CD8-positive, alpha-beta memory T cell (primary cell): ENCODE measurements around the gene ZNF398. TPM values are rescaled to one million over a fixed set of nuclear protein-coding genes. Genes with fewer than 3 reads are reported as not detected.

Experiments
- CTCF ChIA-PET: fragments of 350-600 bp; sonication (Branson Sonifier 250); formaldehyde crosslinking; loops from one replicate; lab custom pipeline; 2021; ENCODE audit warnings: antibody characterized with exemption; lab: Charles Lee
- POLR2A ChIA-PET: fragments of 350-600 bp; sonication (Branson Sonifier 250); formaldehyde crosslinking; loops from one replicate; lab custom pipeline; 2021; ENCODE audit warnings: antibody characterized with exemption; lab: Charles Lee
- DNase-seq, 5 donors: peaks; one replicate each; pipeline versions ENCODE4 v3.0.0 to v3.0.0-alpha.2; 2020 to 2022; ENCODE audit warnings: mixed read lengths in 1 of 5
- H3K27ac ChIP-seq: one replicate; pipeline ENCODE4 v1.7.0; 2013; ENCODE audit warnings: low read depth, mild to moderate bottlenecking, low read length, moderate library complexity
- H3K27me3 ChIP-seq: 2 replicates; pipeline ENCODE4 v1.7.0; 2013; ENCODE audit warnings: low read length, mild to moderate bottlenecking; ENCODE audit not compliant: insufficient read depth, poor library complexity, severe bottlenecking
- H3K36me3 ChIP-seq: 2 replicates; pipeline ENCODE4 v1.7.0; 2013; ENCODE audit warnings: mild to moderate bottlenecking, low read length, moderate library complexity; ENCODE audit not compliant: insufficient read depth
- H3K4me1 ChIP-seq: 2 replicates; pipeline ENCODE4 v1.7.0; 2013; ENCODE audit warnings: mild to moderate bottlenecking, low read length, moderate library complexity; ENCODE audit not compliant: insufficient read depth
- H3K4me3 ChIP-seq: 2 replicates; pipeline ENCODE4 v1.7.0; 2013; ENCODE audit warnings: mild to moderate bottlenecking, low read length
- H3K9me3 ChIP-seq: 2 replicates; pipeline ENCODE4 v1.7.0; 2013; ENCODE audit warnings: mild to moderate bottlenecking, low read length
- H3K27ac Mint-ChIP-seq, 8 donors: one replicate each; pipeline ENCODE4 v1.8.0; 2020 to 2021; ENCODE audit warnings: mixed read lengths in 8 of 8, mild to moderate bottlenecking in 6 of 8, inconsistent platforms in 3 of 8, moderate library complexity in 3 of 8
- H3K27me3 Mint-ChIP-seq, 2 donors: one replicate each; pipeline ENCODE4 v1.8.0; 2020 to 2021; ENCODE audit warnings: mixed read lengths in 2 of 2, mild to moderate bottlenecking in 1 of 2, moderate library complexity in 1 of 2
- H3K36me3 Mint-ChIP-seq, 3 donors: one replicate each; pipeline ENCODE4 v1.8.0; 2020 to 2021; ENCODE audit warnings: mixed read lengths in 3 of 3, inconsistent platforms in 1 of 3, mild to moderate bottlenecking in 1 of 3
- H3K4me1 Mint-ChIP-seq, 3 donors: one replicate each; pipeline ENCODE4 v1.8.0; 2020 to 2021; ENCODE audit warnings: mixed read lengths in 3 of 3, inconsistent platforms in 1 of 3, mild to moderate bottlenecking in 1 of 3
- H3K4me3 Mint-ChIP-seq, 7 donors: one replicate each; pipeline ENCODE4 v1.8.0; 2020 to 2021; ENCODE audit warnings: mixed read lengths in 7 of 7, mild to moderate bottlenecking in 6 of 7, moderate library complexity in 4 of 7, inconsistent platforms in 2 of 7
- H3K9me3 Mint-ChIP-seq, 5 donors: one replicate each; pipeline ENCODE4 v1.8.0; 2020 to 2022; ENCODE audit warnings: mixed read lengths in 5 of 5, mild to moderate bottlenecking in 3 of 5, moderate library complexity in 2 of 5, inconsistent platforms in 1 of 5
- polyA plus RNA-seq: library from polyadenylated mRNA; unstranded; fragments of 300-500 nt; fragmentation: Illumina TruSeq; gene quantifications from one replicate; pipeline ENCODE4 v1.2.3, GENCODE V29; 2021
- total RNA-seq, 2 experiments: library from RNA; stranded (reverse); gene quantifications; one replicate each; pipeline ENCODE4 v1.2.3, GENCODE V29; 2021

ZNF398 gene
- total and polyA plus RNA-seq, 3 experiments from 2014 or later: 13.0 to 16.4 (median 15.7) TPM

GRCh38 chr7:149199234-149199995 lies 52.2 kb downstream of the ZNF398 start:
- POLR2A ChIA-PET: no interaction called here
- CTCF ChIA-PET: no interaction called here

GRCh38 chr7:149202831-149203231 lies 55.6 kb downstream of the ZNF398 start:
- POLR2A ChIA-PET: no interaction called here
- CTCF ChIA-PET: no interaction called here
- peaks cover 20 to 47% (median 35%) of the 10 kb centered on the region in 3 donors for H3K4me1 Mint-ChIP-seq
- no peak overlapping the region for H3K27ac Mint-ChIP-seq
- H3K4me3 Mint-ChIP-seq: no peak overlapping the region
- no peak for DNase-seq
- H3K27me3 Mint-ChIP-seq: no peaks in the 10 kb centered on the region
- no peak overlapping the region for H3K27ac ChIP-seq
- no peaks in the 10 kb centered on the region for H3K9me3 Mint-ChIP-seq
- peaks cover 47% of the 10 kb centered on the region for H3K36me3 ChIP-seq
- no peaks in the 10 kb centered on the region for H3K4me1 ChIP-seq
- H3K4me3 ChIP-seq: no peak overlapping the region
- H3K36me3 Mint-ChIP-seq: peaks cover 4 to 83% (median 37%) of the 10 kb centered on the region in 3 donors
- H3K27me3 ChIP-seq: no peaks in the 10 kb centered on the region
- H3K9me3 ChIP-seq: no peaks in the 10 kb centered on the region

More at GRCh38 chr7:149199234-149199995, 52.2 kb downstream of the ZNF398 start:
- Histone ChIP-seq H3K4me3 (no peak overlapping the region), H3K27me3 (no peaks in the 10 kb centered on the region), H3K9me3 (no peaks in the 10 kb centered on the region), H3K4me1 (peaks cover 16% of the 10 kb centered on the region), H3K27ac (no peak overlapping the region), H3K36me3 (peaks cover 27% of the 10 kb centered on the region)
- Mint-ChIP-seq H3K4me1 (peaks cover 35 to 58% (median 58%) of the 10 kb centered on the region in 3 donors), H3K4me3 (peak overlapping the region in 3 of 7 donors; percentile 6 to 72 (median 65)), H3K9me3 (no peaks in the 10 kb centered on the region), H3K27me3 (no peaks in the 10 kb centered on the region), H3K36me3 (peaks cover 4 to 61% (median 30%) of the 10 kb centered on the region in 3 donors), H3K27ac (peak overlapping the region in 2 of 8 donors; percentile 48 to 95)
- DNase-seq: no peak

- Histone ChIP-seq H3K36me3 (peaks cover 42% of the 10 kb centered on the region), H3K27ac (no peak overlapping the region), H3K27me3 (no peaks in the 10 kb centered on the region), H3K9me3 (no peaks in the 10 kb centered on the region), H3K4me3 (no peak overlapping the region), H3K4me1 (no peaks in the 10 kb centered on the region)
- POLR2A ChIA-PET: interaction anchor here (0.7 kb wide), 1 partner anchor 92 kb away, joined by 3 read pairs; no protein-coding TSS in a partner anchor
- H3K4me3 Mint-ChIP-seq: no peak overlapping the region
- no peak overlapping the region for H3K27ac Mint-ChIP-seq
- DNase-seq: no peak
- H3K27me3 Mint-ChIP-seq: no peaks in the 10 kb centered on the region
- CTCF ChIA-PET: no interaction called here
- no peaks in the 10 kb centered on the region for H3K9me3 Mint-ChIP-seq
- peaks cover 15 to 40% (median 21%) of the 10 kb centered on the region in 3 donors for H3K4me1 Mint-ChIP-seq
- peaks cover 0 to 80% (median 25%) of the 10 kb centered on the region in 3 donors for H3K36me3 Mint-ChIP-seq
These were observed 58.6 kb downstream of the ZNF398 start for GRCh38 chr7:149205690-149206381.

- peaks cover 45% of the 10 kb centered on the region for H3K36me3 ChIP-seq
- no peaks in the 10 kb centered on the region for H3K27me3 Mint-ChIP-seq
- no peak overlapping the region for H3K4me3 Mint-ChIP-seq
- POLR2A ChIA-PET: no interaction called here
- H3K9me3 ChIP-seq: no peaks in the 10 kb centered on the region
- H3K27ac ChIP-seq: no peak overlapping the region
- no peaks in the 10 kb centered on the region for H3K27me3 ChIP-seq
- no peaks in the 10 kb centered on the region for H3K9me3 Mint-ChIP-seq
- H3K4me1 ChIP-seq: no peaks in the 10 kb centered on the region
- DNase-seq: no peak
- H3K4me3 ChIP-seq: no peak overlapping the region
- CTCF ChIA-PET: interaction anchor here (1.0 kb wide), 1 partner anchor 12 kb away, joined by 4 read pairs; the partner anchor contains the start of gene ZNF282
- H3K27ac Mint-ChIP-seq: peak overlapping the region in 2 of 8 donors; percentile 42 to 90
- peaks cover 9 to 33% (median 12%) of the 10 kb centered on the region in 3 donors for H3K4me1 Mint-ChIP-seq
- H3K36me3 Mint-ChIP-seq: peaks cover 0 to 84% (median 25%) of the 10 kb centered on the region in 3 donors
These were observed 60.2 kb downstream of the ZNF398 start for GRCh38 chr7:149207324-149208035.

- Histone ChIP-seq H3K36me3 (peaks cover 50% of the 10 kb centered on the region), H3K4me1 (no peaks in the 10 kb centered on the region), H3K4me3 (no peak overlapping the region), H3K27me3 (no peaks in the 10 kb centered on the region), H3K27ac (no peak overlapping the region), H3K9me3 (no peaks in the 10 kb centered on the region)
- CTCF ChIA-PET: no interaction called here
- DNase-seq: peak; percentile 24 to 65 (median 35)
- no peak overlapping the region for H3K4me3 Mint-ChIP-seq
- H3K27me3 Mint-ChIP-seq: no peaks in the 10 kb centered on the region
- POLR2A ChIA-PET: no interaction called here
- no peaks in the 10 kb centered on the region for H3K9me3 Mint-ChIP-seq
- peak overlapping the region in 6 of 8 donors; percentile 6 to 87 (median 71) for H3K27ac Mint-ChIP-seq
- H3K36me3 Mint-ChIP-seq: peaks cover 0 to 85% (median 18%) of the 10 kb centered on the region in 3 donors
- peaks cover 7 to 13% (median 7%) of the 10 kb centered on the region in 3 donors for H3K4me1 Mint-ChIP-seq
These were observed 62.4 kb downstream of the ZNF398 start for GRCh38 chr7:149209518-149210269.

- H3K9me3 ChIP-seq: no peaks in the 10 kb centered on the region
- H3K27ac ChIP-seq: no peak overlapping the region
- Mint-ChIP-seq H3K36me3 (peaks cover 0 to 89% (median 18%) of the 10 kb centered on the region in 3 donors), H3K27ac (no peak overlapping the region), H3K4me1 (peaks cover 7 to 12% (median 7%) of the 10 kb centered on the region in 3 donors), H3K9me3 (no peaks in the 10 kb centered on the region), H3K4me3 (no peak overlapping the region), H3K27me3 (no peaks in the 10 kb centered on the region)
- H3K36me3 ChIP-seq: peaks cover 55% of the 10 kb centered on the region
- no peak overlapping the region for H3K4me3 ChIP-seq
- no peaks in the 10 kb centered on the region for H3K27me3 ChIP-seq
- ChIA-PET POLR2A (no interaction called here), CTCF (no interaction called here)
- DNase-seq: no peak
- H3K4me1 ChIP-seq: no peaks in the 10 kb centered on the region
These were observed 63.3 kb downstream of the ZNF398 start for GRCh38 chr7:149210551-149210950.

- Mint-ChIP-seq H3K27ac (peak overlapping the region in 1 of 8 donors; percentile 63), H3K36me3 (peaks cover 2 to 95% (median 19%) of the 10 kb centered on the region in 3 donors), H3K4me1 (peaks cover 5 to 8% (median 6%) of the 10 kb centered on the region in 3 donors), H3K4me3 (no peak overlapping the region), H3K9me3 (no peaks in the 10 kb centered on the region), H3K27me3 (no peaks in the 10 kb centered on the region)
- no peak overlapping the region for H3K4me3 ChIP-seq
- POLR2A ChIA-PET: no interaction called here
- H3K27me3 ChIP-seq: no peaks in the 10 kb centered on the region
- H3K9me3 ChIP-seq: no peaks in the 10 kb centered on the region
- DNase-seq: no peak
- H3K36me3 ChIP-seq: peaks cover 38% of the 10 kb centered on the region
- H3K4me1 ChIP-seq: no peaks in the 10 kb centered on the region
- H3K27ac ChIP-seq: no peak overlapping the region
- CTCF ChIA-PET: no interaction called here
These were observed 66.9 kb downstream of the ZNF398 start for GRCh38 chr7:149214020-149214720.
